Endothelial cell (in vitro differentiated cells): ENCODE data around the gene COL19A1. TPM values are rescaled to one million over a fixed set of nuclear protein-coding genes. Genes with fewer than 3 reads are reported as not detected.

ENCODE experiments used
- DNase-seq: peaks from one replicate; pipeline ENCODE4 v3.0.0; 2021; ENCODE audit warnings: low spot score
- H3K27ac Mint-ChIP-seq: one replicate; pipeline ENCODE4 v1.8.0; 2021; ENCODE audit warnings: mixed read lengths, inconsistent platforms; ENCODE audit not compliant: unreplicated experiment
- H3K27me3 Mint-ChIP-seq: one replicate; pipeline ENCODE4 v1.8.0; 2021; ENCODE audit warnings: mild to moderate bottlenecking, moderate library complexity, mixed read lengths, inconsistent platforms; ENCODE audit not compliant: unreplicated experiment
- H3K36me3 Mint-ChIP-seq: one replicate; pipeline ENCODE4 v1.8.0; 2021; ENCODE audit warnings: mild to moderate bottlenecking, low read depth, mixed read lengths, inconsistent platforms; ENCODE audit not compliant: unreplicated experiment
- H3K4me1 Mint-ChIP-seq: one replicate; pipeline ENCODE4 v1.8.0; 2021; ENCODE audit warnings: mild to moderate bottlenecking, mixed read lengths, inconsistent platforms; ENCODE audit not compliant: unreplicated experiment
- H3K4me3 Mint-ChIP-seq: one replicate; pipeline ENCODE4 v1.8.0; 2021; ENCODE audit warnings: mild to moderate bottlenecking, mixed read lengths, inconsistent platforms; ENCODE audit not compliant: unreplicated experiment
- H3K9me3 Mint-ChIP-seq: one replicate; pipeline ENCODE4 v1.8.0; 2021; ENCODE audit warnings: mixed read lengths, inconsistent platforms; ENCODE audit not compliant: unreplicated experiment
- CTCF ChIP-seq: fragments of 200-600 bp; sonication (generic); IDR thresholded peaks from one replicate; pipeline ENCODE4 v1.5.0; 2021; ENCODE audit warnings: antibody characterized with exemption; ENCODE audit not compliant: unreplicated experiment
- total RNA-seq: library from RNA; stranded (reverse); fragmentation: NEBNext Ultra II Directional; extraction: Animal tissue kit (Norgen Biotek cat#: 25700); gene quantifications from one replicate; pipeline ENCODE4 v1.2.1, GENCODE V29; 2021; ENCODE audit not compliant: unreplicated experiment

The COL19A1 gene
- total RNA-seq, 1 donor from 2014 or later = 0.33 TPM

DNA sequence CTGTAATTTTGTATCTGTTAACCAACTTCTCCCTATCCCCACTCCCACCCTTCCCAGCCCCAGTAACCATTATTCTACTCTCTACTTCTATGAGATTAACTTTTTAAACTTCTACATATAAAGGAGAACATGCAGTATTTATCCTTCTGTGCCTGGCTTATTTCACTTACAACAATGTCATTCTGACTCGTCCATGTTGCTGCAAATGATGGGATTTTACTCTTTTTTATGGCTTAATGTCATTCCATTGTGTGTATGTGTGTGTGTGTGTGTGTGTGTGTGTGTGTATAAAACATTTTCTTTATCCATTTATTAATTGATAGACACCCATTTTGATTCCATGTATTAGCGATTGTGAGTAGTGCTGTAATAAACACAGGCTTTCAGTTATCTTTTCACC, 76.1 kb downstream of the COL19A1 start:
- no peaks in the 10 kb centered on the region for H3K9me3 Mint-ChIP-seq
- H3K4me3 Mint-ChIP-seq = no peak overlapping the region
- H3K27ac Mint-ChIP-seq = no peak overlapping the region
- no peaks in the 10 kb centered on the region for H3K4me1 Mint-ChIP-seq
- no peak for TF ChIP-seq CTCF
- no peaks in the 10 kb centered on the region for H3K27me3 Mint-ChIP-seq
- H3K36me3 Mint-ChIP-seq = no peaks in the 10 kb centered on the region
- DNase-seq = no peak

DNA sequence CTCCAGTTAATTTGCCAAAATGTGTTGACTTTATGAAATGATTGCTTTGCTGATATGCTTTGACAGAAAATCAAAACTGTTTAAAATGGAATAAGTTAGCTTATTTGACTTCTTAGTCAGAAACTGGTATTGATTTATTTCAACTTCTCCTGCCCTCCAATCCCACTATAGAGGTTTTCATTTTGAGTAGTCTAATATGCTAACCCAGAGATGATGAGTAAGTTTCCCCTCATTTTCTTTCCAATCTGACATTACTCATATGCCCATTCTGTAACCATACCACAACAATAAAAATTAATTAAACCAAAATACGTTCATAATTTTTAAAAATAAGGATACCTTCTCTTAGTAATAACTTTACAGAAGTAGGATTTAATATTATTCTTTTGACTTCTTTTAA, 78.8 kb downstream of the COL19A1 start:
- TF ChIP-seq CTCF = no peak
- no peaks in the 10 kb centered on the region for H3K4me1 Mint-ChIP-seq
- no peak overlapping the region for H3K4me3 Mint-ChIP-seq
- H3K9me3 Mint-ChIP-seq = no peaks in the 10 kb centered on the region
- H3K27ac Mint-ChIP-seq = no peak overlapping the region
- H3K27me3 Mint-ChIP-seq = no peaks in the 10 kb centered on the region
- no peaks in the 10 kb centered on the region for H3K36me3 Mint-ChIP-seq
- DNase-seq = no peak

DNA sequence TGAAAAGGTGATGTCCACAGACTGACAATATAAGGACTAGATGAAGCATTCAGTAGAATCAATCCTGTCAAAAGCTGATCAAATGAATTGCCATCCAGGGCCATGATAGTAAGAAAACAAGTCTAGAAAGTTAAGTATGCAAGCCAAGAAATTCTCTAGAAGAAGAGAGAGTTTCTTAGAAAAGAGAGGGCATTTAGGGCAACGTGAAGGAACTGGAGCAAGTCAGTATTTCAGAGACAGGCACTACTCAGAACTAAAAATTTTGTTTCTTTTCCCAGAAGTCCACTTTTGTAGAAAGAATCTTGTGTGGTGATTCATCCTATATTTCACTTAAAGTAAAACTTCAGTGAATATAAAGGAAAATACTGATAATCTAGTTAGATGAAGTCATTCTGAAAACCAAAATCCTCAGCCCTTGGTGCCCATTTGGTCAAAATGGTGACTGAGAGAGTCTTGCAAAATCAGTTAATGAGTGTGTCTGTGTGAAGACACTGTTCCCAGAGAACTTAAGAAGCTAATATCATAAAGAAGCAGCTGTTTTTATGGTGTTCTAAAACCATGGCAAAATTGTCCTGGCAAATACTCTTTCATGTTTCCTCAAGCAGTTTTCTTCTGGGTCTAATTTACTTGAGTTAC, 82.2 kb downstream of the COL19A1 start:
- H3K9me3 Mint-ChIP-seq = no peaks in the 10 kb centered on the region
- no peak for DNase-seq
- H3K4me3 Mint-ChIP-seq = no peak overlapping the region
- H3K36me3 Mint-ChIP-seq = no peaks in the 10 kb centered on the region
- H3K27ac Mint-ChIP-seq = no peak overlapping the region
- H3K27me3 Mint-ChIP-seq = no peaks in the 10 kb centered on the region
- no peaks in the 10 kb centered on the region for H3K4me1 Mint-ChIP-seq
- TF ChIP-seq CTCF = no peak

- Mint-ChIP-seq H3K4me1 (no peaks in the 10 kb centered on the region), H3K9me3 (no peaks in the 10 kb centered on the region), H3K36me3 (no peaks in the 10 kb centered on the region), H3K27ac (no peak overlapping the region), H3K4me3 (no peak overlapping the region), H3K27me3 (no peaks in the 10 kb centered on the region)
- TF ChIP-seq CTCF = no peak
- DNase-seq = no peak
Observed at GRCh38 chr6:69953491-69953890, 87.1 kb downstream of the COL19A1 start.

DNA sequence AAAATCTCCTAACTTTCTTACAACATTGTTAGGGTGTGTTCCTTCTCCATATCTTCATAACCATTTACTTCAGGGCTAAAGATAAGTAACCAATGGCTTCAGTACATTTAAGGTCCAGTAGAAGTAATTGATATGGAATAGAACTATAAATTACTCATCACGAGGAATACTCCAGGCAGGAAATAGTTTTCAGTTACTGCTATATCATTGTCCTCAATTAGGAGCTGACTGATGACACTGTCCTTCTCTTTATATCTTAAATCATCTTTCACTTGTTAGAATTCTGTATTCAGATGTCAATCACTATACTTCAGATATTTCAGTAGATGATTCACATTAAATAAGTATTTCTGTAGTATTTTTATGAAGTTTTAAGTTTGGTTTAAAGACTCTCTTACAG, 88.4 kb downstream of the COL19A1 start:
- Mint-ChIP-seq H3K9me3 (no peaks in the 10 kb centered on the region), H3K4me1 (no peaks in the 10 kb centered on the region), H3K36me3 (no peaks in the 10 kb centered on the region), H3K27ac (no peak overlapping the region), H3K27me3 (no peaks in the 10 kb centered on the region), H3K4me3 (no peak overlapping the region)
- no peak for DNase-seq
- TF ChIP-seq CTCF = no peak
